ENCODE measurements around the gene SLC2A14. TPM values are rescaled to one million over a fixed set of nuclear protein-coding genes. Genes with fewer than 3 reads are reported as not detected.
"Not testable (repeated sequence)": the region's sequence is repeated elsewhere in the genome, so short reads cannot be mapped to it uniquely, and the experiment has no call there.

SLC2A14 gene
- polyA plus RNA-seq, 1 experiment, result 0.17 TPM

GRCh38 chr12:7801460-7801859, 71.3 kb downstream of the SLC2A14 start:
- no peak overlapping the region for H3K4me3 ChIP-seq (ENCODE audit: low read depth, low read length)
- TF ChIP-seq, protein P1, sequence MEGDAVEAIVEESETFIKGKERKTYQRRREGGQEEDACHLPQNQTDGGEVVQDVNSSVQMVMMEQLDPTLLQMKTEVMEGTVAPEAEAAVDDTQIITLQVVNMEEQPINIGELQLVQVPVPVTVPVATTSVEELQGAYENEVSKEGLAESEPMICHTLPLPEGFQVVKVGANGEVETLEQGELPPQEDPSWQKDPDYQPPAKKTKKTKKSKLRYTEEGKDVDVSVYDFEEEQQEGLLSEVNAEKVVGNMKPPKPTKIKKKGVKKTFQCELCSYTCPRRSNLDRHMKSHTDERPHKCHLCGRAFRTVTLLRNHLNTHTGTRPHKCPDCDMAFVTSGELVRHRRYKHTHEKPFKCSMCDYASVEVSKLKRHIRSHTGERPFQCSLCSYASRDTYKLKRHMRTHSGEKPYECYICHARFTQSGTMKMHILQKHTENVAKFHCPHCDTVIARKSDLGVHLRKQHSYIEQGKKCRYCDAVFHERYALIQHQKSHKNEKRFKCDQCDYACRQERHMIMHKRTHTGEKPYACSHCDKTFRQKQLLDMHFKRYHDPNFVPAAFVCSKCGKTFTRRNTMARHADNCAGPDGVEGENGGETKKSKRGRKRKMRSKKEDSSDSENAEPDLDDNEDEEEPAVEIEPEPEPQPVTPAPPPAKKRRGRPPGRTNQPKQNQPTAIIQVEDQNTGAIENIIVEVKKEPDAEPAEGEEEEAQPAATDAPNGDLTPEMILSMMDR (IDR thresholded peaks at IDR 0.05; ENCODE audit: low read depth, low read length), result no peak
- H3K9me3 ChIP-seq (ENCODE audit: control insufficient read depth, insufficient read depth, low read length), result no peaks in the 10 kb centered on the region
- no peak overlapping the region for H3K27ac ChIP-seq (ENCODE audit: low read depth, low read length)
- DNase-seq (ENCODE audit: low read depth, low spot score), result no peak
- ChIA-PET CTCF (interaction anchor here (0.6 to 1.1 kb wide), 3 partner anchors 21 to 581 kb away, joined by 3 to 4 read pairs (median 3); no protein-coding TSS in a partner anchor), POLR2A (no interaction called here)
- no peaks in the 10 kb centered on the region for H3K27me3 ChIP-seq (ENCODE audit: control insufficient read depth, insufficient read depth, low read length)

DNA sequence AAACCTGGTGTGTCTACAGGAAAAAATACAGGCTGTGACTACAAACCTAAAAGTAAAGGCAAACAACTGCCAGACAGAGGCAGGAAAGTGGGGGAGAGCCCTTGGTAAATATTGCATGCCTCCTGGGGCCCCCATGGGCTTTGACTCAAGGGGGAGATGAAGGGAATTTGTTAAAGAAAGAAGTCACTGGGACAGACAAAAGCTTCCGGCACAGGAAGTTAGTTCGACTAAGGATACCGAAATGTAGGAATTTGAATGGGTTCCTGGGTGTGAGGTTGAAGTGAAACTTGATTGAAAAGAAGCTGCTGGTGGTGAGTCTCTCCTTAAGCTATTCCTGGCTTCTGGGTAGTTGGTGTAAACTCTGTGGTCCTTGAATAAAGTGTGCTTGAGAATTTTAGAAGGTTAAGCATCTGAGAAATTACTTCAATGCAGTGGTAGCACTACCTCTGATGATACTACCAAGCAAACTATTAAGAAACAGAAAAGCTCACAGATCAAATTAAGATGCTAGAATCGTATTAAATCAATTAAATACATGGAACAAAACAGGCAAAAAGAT, 73.9 kb downstream of the SLC2A14 start:
- H3K4me3 ChIP-seq (ENCODE audit: low read depth, low read length); POLR2A ChIA-PET; DNase-seq (ENCODE audit: low read depth, low spot score); H3K9me3 ChIP-seq (ENCODE audit: control insufficient read depth, insufficient read depth, low read length); H3K27ac ChIP-seq (ENCODE audit: low read depth, low read length); H3K27me3 ChIP-seq (ENCODE audit: control insufficient read depth, insufficient read depth, low read length): not testable (repeated sequence)
- CTCF ChIA-PET, result interaction anchor here (0.6 to 2.4 kb wide), 3 partner anchors 9 to 106 kb away, joined by 3 to 8 read pairs (median 3); no protein-coding TSS in a partner anchor

- TF ChIP-seq, protein P1 (IDR thresholded peaks at IDR 0.05; ENCODE audit: low read depth, low read length), result no peak
- Histone ChIP-seq H3K9me3 (ENCODE audit: control insufficient read depth, insufficient read depth, low read length) (no peaks in the 10 kb centered on the region), H3K27ac (ENCODE audit: low read depth, low read length) (no peak overlapping the region), H3K4me3 (ENCODE audit: low read depth, low read length) (no peak overlapping the region), H3K27me3 (ENCODE audit: control insufficient read depth, insufficient read depth, low read length) (no peaks in the 10 kb centered on the region)
- ChIA-PET CTCF (interaction anchor here (2.4 kb wide), 1 partner anchor 10 kb away, joined by 8 read pairs; no protein-coding TSS in a partner anchor), POLR2A (no interaction called here)
- no peak for DNase-seq (ENCODE audit: low read depth, low spot score)
These were observed 74.9 kb downstream of the SLC2A14 start for GRCh38 chr12:7797698-7798398.

- POLR2A ChIA-PET, result not testable (repeated sequence)
These were observed 75.4 kb downstream of the SLC2A14 start for GRCh38 chr12:7797269-7797668.

GRCh38 chr12:7793211-7793610, 79.5 kb downstream of the SLC2A14 start:
- Histone ChIP-seq H3K4me3 (ENCODE audit: low read depth, low read length) (no peak overlapping the region), H3K27me3 (ENCODE audit: control insufficient read depth, insufficient read depth, low read length) (peaks cover 5% of the 10 kb centered on the region), H3K9me3 (ENCODE audit: control insufficient read depth, insufficient read depth, low read length) (no peaks in the 10 kb centered on the region), H3K27ac (ENCODE audit: low read depth, low read length) (no peak overlapping the region)
- TF ChIP-seq, protein P1 (IDR thresholded peaks at IDR 0.05; ENCODE audit: low read depth, low read length), result no peak
- ChIA-PET POLR2A (no interaction called here), CTCF (interaction anchor here (0.6 kb wide), 1 partner anchor 9 kb away, joined by 3 read pairs; no protein-coding TSS in a partner anchor)
- no peak for DNase-seq (ENCODE audit: low read depth, low spot score)

More at GRCh38 chr12:7797269-7797668, 75.4 kb downstream of the SLC2A14 start:
- CTCF ChIA-PET, result interaction anchor here (0.9 to 2.4 kb wide), 2 partner anchors 9 to 11 kb away, joined by 3 to 8 read pairs; no protein-coding TSS in a partner anchor
- not testable (repeated sequence) for H3K9me3 ChIP-seq (ENCODE audit: control insufficient read depth, insufficient read depth, low read length); H3K27ac ChIP-seq (ENCODE audit: low read depth, low read length); DNase-seq (ENCODE audit: low read depth, low spot score); H3K27me3 ChIP-seq (ENCODE audit: control insufficient read depth, insufficient read depth, low read length); H3K4me3 ChIP-seq (ENCODE audit: low read depth, low read length)

DNA sequence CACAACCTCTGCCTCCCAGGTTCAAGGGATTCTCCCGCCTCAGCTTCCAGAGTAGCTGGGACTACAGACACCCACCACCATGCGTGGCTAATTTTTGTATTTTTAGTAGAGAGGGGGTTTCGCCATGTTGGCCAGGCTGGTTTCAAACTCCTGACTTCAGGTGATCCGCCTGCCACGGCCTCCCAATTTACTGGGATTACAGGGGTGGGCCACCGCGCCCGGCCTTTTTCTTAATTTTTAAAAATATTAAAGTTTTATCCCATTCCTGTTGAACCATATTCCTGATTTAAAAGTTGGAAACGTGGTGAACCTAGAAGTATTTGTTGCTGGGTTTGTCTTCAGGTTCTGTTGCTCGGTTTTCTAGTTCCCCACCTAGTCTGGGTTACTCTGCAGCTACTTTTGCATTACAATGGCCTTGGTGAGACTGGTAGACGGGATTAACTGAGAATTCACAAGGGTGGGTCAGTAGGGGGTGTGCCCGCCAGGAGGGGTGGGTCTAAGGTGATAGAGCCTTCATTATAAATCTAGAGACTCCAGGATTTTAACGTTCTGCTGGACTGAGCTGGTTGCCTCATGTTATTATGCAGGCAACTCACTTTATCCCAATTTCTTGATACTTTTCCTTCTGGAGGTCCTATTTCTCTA, 83.7 kb downstream of the SLC2A14 start, which contains the start of gene NANOG:
Gene NANOG, plus strand, starts transcription at position 519 of the 645 bp plus-strand sequence. CDS start 213 bp downstream, outside the sequence.
- H3K9me3 ChIP-seq (ENCODE audit: control insufficient read depth, insufficient read depth, low read length); H3K27ac ChIP-seq (ENCODE audit: low read depth, low read length); H3K27me3 ChIP-seq (ENCODE audit: control insufficient read depth, insufficient read depth, low read length); H3K4me3 ChIP-seq (ENCODE audit: low read depth, low read length); POLR2A ChIA-PET; DNase-seq (ENCODE audit: low read depth, low spot score): not testable (repeated sequence)
- CTCF ChIA-PET, result interaction anchor here (0.7 to 1.4 kb wide), 2 partner anchors 10 to 17 kb away, joined by 3 to 7 read pairs; no protein-coding TSS in a partner anchor

All from AG04450 (cell line).